Activated CD4-positive, alpha-beta T cell treated with anti-CD3 and anti-CD28 coated beads for 36 hours (primary cell): ENCODE measurements around the gene ASMTL. TPM values are rescaled to one million over a fixed set of nuclear protein-coding genes. Genes with fewer than 3 reads are reported as not detected.

Experiments used
- total RNA-seq, 2 experiments: library from RNA; stranded (reverse); gene quantifications; one replicate each; pipeline ENCODE4 v1.2.3, GENCODE V29; 2021

The ASMTL gene
- total RNA-seq, 2 experiments from 2014 or later: 33.9 to 38.3 TPM

Other genes starting within 250 kb of the ASMTL start
- 1 to 10 TPM; 1.3 to 1.7 TPM for gene CRLF2, start 240.3 kb downstream of the ASMTL start, total RNA-seq
- gene CSF2RA, start 184.1 kb downstream of the ASMTL start, total RNA-seq: under 1 TPM; 0.18 to 0.30 TPM
- under 1 TPM; 0.37 to 0.63 TPM for gene IL3RA, start 116.1 kb downstream of the ASMTL start, total RNA-seq
- gene SLC25A6, start 60.8 kb downstream of the ASMTL start, total RNA-seq: 100 to 1,000 TPM; 396 to 456 TPM
- 10 to 100 TPM; 19.8 to 21.2 TPM for gene P2RY8, start 84.3 kb upstream of the ASMTL start, total RNA-seq
- gene AKAP17A, start 138.7 kb upstream of the ASMTL start, total RNA-seq: 10 to 100 TPM; 49.7 to 51.2 TPM
- under 1 TPM; 0.51 to 0.82 TPM for gene ASMT, start 162.2 kb upstream of the ASMTL start, total RNA-seq